ENCODE measurements around the gene TAF3. TPM values are rescaled to one million over a fixed set of nuclear protein-coding genes. Genes with fewer than 3 reads are reported as not detected.

Gene TAF3
- polyA plus RNA-seq, 3 donors, result 1.6 to 3.9 (median 3.4) TPM

DNA sequence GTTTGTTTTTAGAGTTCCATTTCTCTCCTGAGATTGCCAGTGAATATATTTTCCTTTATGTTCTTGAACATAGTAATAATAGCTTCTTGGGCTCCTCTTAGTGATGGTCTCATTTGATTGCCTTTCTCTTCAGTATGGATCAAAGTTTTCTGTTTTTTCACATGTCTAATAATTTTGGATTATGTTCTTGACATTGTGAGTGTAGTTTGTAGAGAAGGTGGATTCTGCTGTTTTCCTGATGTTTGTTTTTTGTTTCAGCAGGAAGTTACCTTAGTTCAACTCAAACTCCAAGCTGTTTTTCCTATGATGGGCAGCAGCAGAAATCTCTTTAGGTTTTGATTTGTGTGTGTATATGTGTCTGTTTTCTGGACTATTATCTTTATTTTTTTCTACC lies 43.8 kb downstream of the TAF3 start:
- Histone ChIP-seq H2AFZ (ENCODE audit: insufficient read depth, low read depth, low read length, poor library complexity, severe bottlenecking) (no peak overlapping the region), H3K9ac (ENCODE audit: insufficient read depth, low read length, poor library complexity, severe bottlenecking) (no peak overlapping the region), H3K4me3 (replicated peaks in 1 of 3; ENCODE audit: low read depth in 2 of 3, low read length in 3 of 3) (no peak overlapping the region), H3K4me1 (ENCODE audit: control insufficient read depth in 1 of 2, insufficient read depth in 2 of 2, low read length in 2 of 2) (no peaks in the 10 kb centered on the region), H3K79me2 (ENCODE audit: insufficient read depth, low read length) (peaks cover 22% of the 10 kb centered on the region), H3K4me2 (replicated peaks; ENCODE audit: extremely low read depth, low read length, poor library complexity, severe bottlenecking) (no peak overlapping the region), H3K27me3 (ENCODE audit: control insufficient read depth in 2 of 2, insufficient read depth in 2 of 2, low read length in 2 of 2) (no peaks in the 10 kb centered on the region), H4K20me1 (ENCODE audit: insufficient read depth, low read length) (peaks cover 15% of the 10 kb centered on the region), H3K36me3 (replicated peaks in 1 of 2; ENCODE audit: control insufficient read depth in 1 of 2, insufficient read depth in 2 of 2, low read length in 2 of 2) (peaks cover 0 to 11% of the 10 kb centered on the region in 2 donors), H3K27ac (ENCODE audit: low read depth in 1 of 2, low read length in 2 of 2) (no peak overlapping the region), H3K9me3 (replicated peaks in 1 of 2; ENCODE audit: control insufficient read depth in 1 of 2, insufficient read depth in 1 of 2, low read length in 2 of 2) (peaks cover 25 to 31% of the 10 kb centered on the region in 2 donors)
- Mint-ChIP-seq H3K27ac (no peak overlapping the region), H3K9me3 (peaks cover 24 to 35% (median 31%) of the 10 kb centered on the region in 7 donors), H3K36me3 (peaks cover 18 to 19% of the 10 kb centered on the region in 2 donors), H3K4me3 (no peak overlapping the region), H3K27me3 (ENCODE audit: low read depth in 3 of 3) (no peaks in the 10 kb centered on the region), H3K4me1 (peaks cover 15% of the 10 kb centered on the region)
- TF ChIP-seq CTCF (IDR thresholded peaks at IDR 0.05), result no peak
- no peak for DNase-seq
- intact Hi-C loops (cut with micrococcal nuclease), result no loop called here

GRCh38 chr10:7866176-7866575 lies 47.9 kb downstream of the TAF3 start:
- Histone ChIP-seq H3K27me3 (ENCODE audit: control insufficient read depth in 2 of 2, insufficient read depth in 2 of 2, low read length in 2 of 2) (no peaks in the 10 kb centered on the region), H3K27ac (ENCODE audit: low read depth in 1 of 2, low read length in 2 of 2) (no peak overlapping the region), H4K20me1 (ENCODE audit: insufficient read depth, low read length) (peaks cover 30% of the 10 kb centered on the region), H3K79me2 (ENCODE audit: insufficient read depth, low read length) (peaks cover 12% of the 10 kb centered on the region), H3K4me3 (replicated peaks in 1 of 3; ENCODE audit: low read depth in 2 of 3, low read length in 3 of 3) (no peak overlapping the region), H3K36me3 (replicated peaks in 1 of 2; ENCODE audit: control insufficient read depth in 1 of 2, insufficient read depth in 2 of 2, low read length in 2 of 2) (peaks cover 0 to 7% of the 10 kb centered on the region in 2 donors), H3K4me2 (replicated peaks; ENCODE audit: extremely low read depth, low read length, poor library complexity, severe bottlenecking) (no peak overlapping the region), H2AFZ (ENCODE audit: insufficient read depth, low read depth, low read length, poor library complexity, severe bottlenecking) (no peak overlapping the region), H3K9ac (ENCODE audit: insufficient read depth, low read length, poor library complexity, severe bottlenecking) (no peak overlapping the region), H3K4me1 (ENCODE audit: control insufficient read depth in 1 of 2, insufficient read depth in 2 of 2, low read length in 2 of 2) (no peaks in the 10 kb centered on the region), H3K9me3 (replicated peaks in 1 of 2; ENCODE audit: control insufficient read depth in 1 of 2, insufficient read depth in 1 of 2, low read length in 2 of 2) (peaks cover 5 to 13% of the 10 kb centered on the region in 2 donors)
- no peak for TF ChIP-seq CTCF (IDR thresholded peaks at IDR 0.05)
- Mint-ChIP-seq H3K4me1 (peaks cover 8% of the 10 kb centered on the region), H3K4me3 (no peak overlapping the region), H3K9me3 (peaks cover 11 to 17% (median 15%) of the 10 kb centered on the region in 7 donors), H3K36me3 (peaks cover 16% of the 10 kb centered on the region in 2 donors), H3K27me3 (ENCODE audit: low read depth in 3 of 3) (no peaks in the 10 kb centered on the region), H3K27ac (no peak overlapping the region)
- WGBS (ENCODE audit: insufficient coverage), result 99% methylated on average over 7 of the region's 7 CpGs
- intact Hi-C loops (cut with micrococcal nuclease), result no loop called here
- DNase-seq, result no peak
